GM12892 (cell line): Measurements from ENCODE around the gene PILRA.

Experiments used
- POLR2A ChIP-seq: IDR thresholded peaks from 2 replicates; pipeline ENCODE4 v1.6.1; 2011; ENCODE audit warnings: low read depth, low read length, control low read depth
- POLR2AphosphoS5 ChIP-seq: IDR thresholded peaks from 2 replicates; pipeline ENCODE4 v1.6.1; 2011; ENCODE audit warnings: low read depth, low read length, control low read depth

- TF ChIP-seq POLR2AphosphoS5 (no peak), POLR2A (no peak)
Observed at GRCh38 chr7:100407285-100408180, 34.2 kb downstream of the PILRA start.
